Skeletal muscle satellite cell (primary cell): ENCODE data around the gene RCOR1.
"Not testable (repeated sequence)": the region's sequence is repeated elsewhere in the genome, so short reads cannot be mapped to it uniquely, and the experiment has no call there.

Experiments used
- H3K27me3 ChIP-seq: 2 replicates; pipeline ENCODE4 v1.7.0; 2013; ENCODE audit warnings: low read length; ENCODE audit not compliant: control insufficient read depth, insufficient read depth
- H3K36me3 ChIP-seq: 2 replicates; pipeline ENCODE4 v1.7.0; 2013; ENCODE audit warnings: mild to moderate bottlenecking, control low read depth, low read length; ENCODE audit not compliant: insufficient read depth
- H3K4me1 ChIP-seq: 2 replicates; pipeline ENCODE4 v1.7.0; 2013; ENCODE audit warnings: low read length; ENCODE audit not compliant: control insufficient read depth, insufficient read depth
- H3K4me2 ChIP-seq: 2 replicates; pipeline ENCODE4 v1.7.0; 2013; ENCODE audit warnings: mild to moderate bottlenecking, low read length
- H3K4me3 ChIP-seq: 2 replicates; pipeline ENCODE4 v1.7.0; 2013; ENCODE audit warnings: low read length
- H3K9ac ChIP-seq: 2 replicates; pipeline ENCODE4 v1.7.0; 2013; ENCODE audit warnings: mild to moderate bottlenecking, low read depth, low read length, moderate library complexity
- H3K9me3 ChIP-seq: replicated peaks from 2 replicates; pipeline ENCODE4 v1.7.0; 2013; ENCODE audit warnings: mild to moderate bottlenecking, control low read depth, low read length

Gene RCOR1

GRCh38 chr14:102625564-102626296 is 33.3 kb downstream of the RCOR1 start:
- peaks cover 4% of the 10 kb centered on the region for H3K4me1 ChIP-seq
- no peaks in the 10 kb centered on the region for H3K27me3 ChIP-seq
- H3K9ac ChIP-seq = no peak overlapping the region
- H3K4me3 ChIP-seq = no peak overlapping the region
- H3K36me3 ChIP-seq = no peaks in the 10 kb centered on the region
- H3K9me3 ChIP-seq = no peaks in the 10 kb centered on the region
- H3K4me2 ChIP-seq = no peak overlapping the region

GRCh38 chr14:102626530-102626929 is 34.1 kb downstream of the RCOR1 start:
- Histone ChIP-seq H3K4me1 (peaks cover 4% of the 10 kb centered on the region), H3K4me2 (no peak overlapping the region)

GRCh38 chr14:102629011-102629444 is 36.6 kb downstream of the RCOR1 start:
- Histone ChIP-seq H3K9me3 (no peaks in the 10 kb centered on the region), H3K27me3 (no peaks in the 10 kb centered on the region), H3K4me3 (no peak overlapping the region), H3K4me1 (peaks cover 4% of the 10 kb centered on the region), H3K9ac (no peak overlapping the region), H3K36me3 (no peaks in the 10 kb centered on the region), H3K4me2 (no peak overlapping the region)

More at GRCh38 chr14:102626530-102626929, 34.1 kb downstream of the RCOR1 start:
- no peak overlapping the region for H3K4me3 ChIP-seq
- H3K27me3 ChIP-seq = no peaks in the 10 kb centered on the region
- H3K9ac ChIP-seq = no peak overlapping the region
- H3K36me3 ChIP-seq = no peaks in the 10 kb centered on the region
- no peaks in the 10 kb centered on the region for H3K9me3 ChIP-seq

DNA sequence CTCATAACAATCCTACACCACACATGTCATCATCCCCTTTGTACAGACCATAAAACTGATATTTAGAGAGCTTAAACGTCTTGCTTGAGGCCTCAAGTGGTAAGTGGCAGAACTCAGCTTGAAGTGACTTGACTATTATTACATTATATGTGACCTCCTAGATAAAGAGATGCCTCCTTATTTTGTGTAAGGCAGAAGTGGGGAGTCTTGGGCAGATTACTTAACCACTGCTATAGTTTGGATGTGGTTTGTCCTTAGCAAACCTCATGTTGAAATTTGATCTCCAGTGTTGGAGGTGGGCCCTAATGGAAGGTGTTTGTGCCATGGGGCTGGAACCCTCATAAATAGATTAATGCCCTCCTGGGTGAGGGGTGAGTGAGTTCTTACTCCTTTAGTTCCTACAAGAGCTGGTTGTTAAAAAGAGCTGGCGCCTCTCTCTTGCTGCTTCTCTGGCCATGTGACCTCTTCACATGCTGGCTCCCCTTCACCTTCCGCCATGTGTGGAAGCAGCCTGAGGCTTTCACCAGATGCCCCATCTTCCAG is 37.4 kb downstream of the RCOR1 start:
- no peaks in the 10 kb centered on the region for H3K9me3 ChIP-seq
- H3K9ac ChIP-seq = no peak overlapping the region
- H3K36me3 ChIP-seq = no peaks in the 10 kb centered on the region
- no peak overlapping the region for H3K4me2 ChIP-seq
- peaks cover 4% of the 10 kb centered on the region for H3K4me1 ChIP-seq
- no peak overlapping the region for H3K4me3 ChIP-seq
- H3K27me3 ChIP-seq = no peaks in the 10 kb centered on the region

GRCh38 chr14:102630405-102630804 is 38.0 kb downstream of the RCOR1 start:
- Histone ChIP-seq H3K4me2 (no peak overlapping the region), H3K4me1 (peaks cover 4% of the 10 kb centered on the region), H3K4me3 (no peak overlapping the region), H3K9ac (no peak overlapping the region), H3K27me3 (no peaks in the 10 kb centered on the region), H3K36me3 (no peaks in the 10 kb centered on the region), H3K9me3 (no peaks in the 10 kb centered on the region)

DNA sequence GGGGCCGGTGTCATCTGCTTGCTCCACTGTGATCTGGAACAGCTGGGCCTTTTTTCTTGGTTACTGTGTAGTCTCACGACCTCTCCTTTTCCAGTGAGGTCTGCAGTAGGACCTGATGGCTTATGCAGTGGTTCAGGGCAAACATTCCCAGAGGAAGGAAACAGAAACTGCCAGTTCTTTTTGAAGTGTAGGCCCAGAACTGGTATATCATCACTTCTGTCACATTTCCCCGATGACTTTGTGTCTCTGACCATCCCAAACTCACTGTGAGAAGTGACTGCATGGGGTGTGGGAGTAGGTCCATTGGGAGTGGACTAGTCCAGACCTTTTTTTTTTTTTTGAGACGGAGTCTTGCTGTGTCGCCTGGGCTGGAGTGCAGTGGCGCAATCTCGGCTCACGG is 38.4 kb downstream of the RCOR1 start:
- Histone ChIP-seq H3K4me1 (peaks cover 4% of the 10 kb centered on the region), H3K36me3 (no peaks in the 10 kb centered on the region), H3K27me3 (no peaks in the 10 kb centered on the region), H3K9me3 (no peaks in the 10 kb centered on the region), H3K4me3 (no peak overlapping the region), H3K9ac (no peak overlapping the region), H3K4me2 (no peak overlapping the region)

- Histone ChIP-seq H3K9ac (no peak overlapping the region), H3K4me3 (no peak overlapping the region), H3K27me3 (no peaks in the 10 kb centered on the region), H3K9me3 (no peaks in the 10 kb centered on the region), H3K4me1 (peaks cover 4% of the 10 kb centered on the region), H3K36me3 (no peaks in the 10 kb centered on the region), H3K4me2 (no peak overlapping the region)
Measured at GRCh38 chr14:102633906-102634595, 41.6 kb downstream of the RCOR1 start.

DNA sequence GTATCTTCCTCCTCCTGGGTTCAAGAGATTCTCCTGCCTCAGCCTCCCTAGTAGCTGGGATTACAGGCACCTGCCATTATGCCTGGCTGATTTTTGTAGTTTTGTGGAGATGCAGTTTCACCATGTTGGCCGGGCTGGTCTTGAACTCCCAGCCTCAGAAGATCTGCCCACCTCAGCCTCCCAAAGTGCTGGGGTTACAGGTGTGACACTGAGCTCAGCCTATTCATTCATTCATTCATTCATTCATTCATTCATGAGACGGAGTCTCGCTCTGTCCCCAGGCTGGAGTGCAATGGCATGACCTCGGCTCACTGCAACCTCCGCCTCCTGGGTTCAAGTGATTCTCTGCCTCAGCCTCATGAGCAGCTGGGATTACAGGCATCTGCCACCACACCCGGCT is 47.2 kb downstream of the RCOR1 start:
- not testable (repeated sequence) for H3K36me3 ChIP-seq, H3K9ac ChIP-seq, H3K4me2 ChIP-seq, H3K9me3 ChIP-seq, H3K4me1 ChIP-seq, H3K4me3 ChIP-seq, H3K27me3 ChIP-seq

GRCh38 chr14:102644523-102644922 is 52.1 kb downstream of the RCOR1 start:
- Histone ChIP-seq H3K9me3 (no peaks in the 10 kb centered on the region), H3K27me3 (no peaks in the 10 kb centered on the region), H3K9ac (no peak overlapping the region), H3K4me2 (no peak overlapping the region), H3K4me3 (no peak overlapping the region), H3K36me3 (no peaks in the 10 kb centered on the region), H3K4me1 (peaks cover 7% of the 10 kb centered on the region)

GRCh38 chr14:102645746-102646440 is 53.4 kb downstream of the RCOR1 start:
- H3K36me3 ChIP-seq = no peaks in the 10 kb centered on the region
- no peaks in the 10 kb centered on the region for H3K27me3 ChIP-seq
- H3K9ac ChIP-seq = no peak overlapping the region
- peaks cover 7% of the 10 kb centered on the region for H3K4me1 ChIP-seq
- no peak overlapping the region for H3K4me2 ChIP-seq
- no peaks in the 10 kb centered on the region for H3K9me3 ChIP-seq
- no peak overlapping the region for H3K4me3 ChIP-seq

DNA sequence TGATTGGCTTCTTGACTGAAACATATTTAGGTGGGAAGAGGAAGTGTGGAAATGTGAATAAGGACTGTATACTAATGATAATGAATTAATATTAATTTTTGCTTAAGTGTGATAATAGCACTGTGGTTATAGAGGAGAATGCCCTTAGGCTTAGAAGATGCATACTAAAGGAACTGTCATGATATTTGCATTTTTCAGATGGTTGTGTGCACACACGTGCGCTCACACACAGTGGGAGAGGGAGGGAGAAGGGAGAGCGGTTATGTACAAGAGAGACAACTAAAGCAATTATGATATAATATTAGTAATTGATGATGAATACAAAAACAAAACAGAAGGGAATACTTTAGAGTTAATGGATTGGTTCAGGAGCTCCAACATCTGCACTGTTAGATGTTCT is 54.2 kb downstream of the RCOR1 start:
- no peak overlapping the region for H3K4me2 ChIP-seq
- H3K9ac ChIP-seq = no peak overlapping the region
- no peaks in the 10 kb centered on the region for H3K36me3 ChIP-seq
- H3K4me1 ChIP-seq = peaks cover 7% of the 10 kb centered on the region
- no peaks in the 10 kb centered on the region for H3K9me3 ChIP-seq
- no peak overlapping the region for H3K4me3 ChIP-seq
- H3K27me3 ChIP-seq = no peaks in the 10 kb centered on the region
